Measurements from ENCODE around the gene NANOG. TPM values are rescaled to one million over a fixed set of nuclear protein-coding genes. Genes with fewer than 3 reads are reported as not detected.
"Not testable (repeated sequence)": the region's sequence is repeated elsewhere in the genome, so short reads cannot be mapped to it uniquely, and the experiment has no call there.

The NANOG gene
- polyA plus RNA-seq, 1 experiment, result not detected

- H3K4me3 ChIP-seq (ENCODE audit: low read depth, low read length), result no peak overlapping the region
- POLR2A ChIA-PET, result no interaction called here
- no peak for DNase-seq (ENCODE audit: low read depth)
- H3K36me3 ChIP-seq (ENCODE audit: control insufficient read depth, insufficient read depth, low read length), result no peaks in the 10 kb centered on the region
- TF ChIP-seq CTCF (IDR thresholded peaks at IDR 0.05; ENCODE audit: insufficient read depth, low read depth, low read length), result no peak
- CTCF ChIA-PET, result no interaction called here
- H3K27me3 ChIP-seq (ENCODE audit: control insufficient read depth, insufficient read depth, low read length), result no peaks in the 10 kb centered on the region
Observed at GRCh38 chr12:7781274-7781673, 7.9 kb upstream of the NANOG start.

- TF ChIP-seq CTCF (IDR thresholded peaks at IDR 0.05; ENCODE audit: insufficient read depth, low read depth, low read length), result no peak
- Histone ChIP-seq H3K36me3 (ENCODE audit: control insufficient read depth, insufficient read depth, low read length) (no peaks in the 10 kb centered on the region), H3K4me3 (ENCODE audit: low read depth, low read length) (no peak overlapping the region), H3K27me3 (ENCODE audit: control insufficient read depth, insufficient read depth, low read length) (no peaks in the 10 kb centered on the region)
- ChIA-PET POLR2A (no interaction called here), CTCF (no interaction called here)
- DNase-seq (ENCODE audit: low read depth), result no peak
Observed at GRCh38 chr12:7782055-7782454, 7.1 kb upstream of the NANOG start.

- H3K4me3 ChIP-seq (ENCODE audit: low read depth, low read length); POLR2A ChIA-PET; DNase-seq (ENCODE audit: low read depth); CTCF ChIA-PET; H3K36me3 ChIP-seq (ENCODE audit: control insufficient read depth, insufficient read depth, low read length); H3K27me3 ChIP-seq (ENCODE audit: control insufficient read depth, insufficient read depth, low read length): not testable (repeated sequence)
Observed at GRCh38 chr12:7783433-7783832, 5.8 kb upstream of the NANOG start.

GRCh38 chr12:7784701-7785100, 4.5 kb upstream of the NANOG start:
- ChIA-PET CTCF (no interaction called here), POLR2A (no interaction called here)
- no peaks in the 10 kb centered on the region for H3K36me3 ChIP-seq (ENCODE audit: control insufficient read depth, insufficient read depth, low read length)
- H3K4me3 ChIP-seq (ENCODE audit: low read depth, low read length), result no peak overlapping the region
- no peak for TF ChIP-seq CTCF (IDR thresholded peaks at IDR 0.05; ENCODE audit: insufficient read depth, low read depth, low read length)
- no peak for DNase-seq (ENCODE audit: low read depth)
- peaks cover 5% of the 10 kb centered on the region for H3K27me3 ChIP-seq (ENCODE audit: control insufficient read depth, insufficient read depth, low read length)

- CTCF ChIA-PET, result no interaction called here
- Histone ChIP-seq H3K4me3 (ENCODE audit: low read depth, low read length) (no peak overlapping the region), H3K27me3 (ENCODE audit: control insufficient read depth, insufficient read depth, low read length) (peaks cover 5% of the 10 kb centered on the region), H3K36me3 (ENCODE audit: control insufficient read depth, insufficient read depth, low read length) (no peaks in the 10 kb centered on the region)
- POLR2A ChIA-PET, result no interaction called here
- DNase-seq (ENCODE audit: low read depth), result no peak
- TF ChIP-seq CTCF (IDR thresholded peaks at IDR 0.05; ENCODE audit: insufficient read depth, low read depth, low read length), result no peak
Observed at GRCh38 chr12:7787574-7788293, 1.5 kb upstream of the NANOG start.

- Histone ChIP-seq H3K36me3 (ENCODE audit: control insufficient read depth, insufficient read depth, low read length) (no peaks in the 10 kb centered on the region), H3K4me3 (ENCODE audit: low read depth, low read length) (no peak overlapping the region), H3K27me3 (ENCODE audit: control insufficient read depth, insufficient read depth, low read length) (peaks cover 5% of the 10 kb centered on the region)
- no peak for TF ChIP-seq CTCF (IDR thresholded peaks at IDR 0.05; ENCODE audit: insufficient read depth, low read depth, low read length)
- ChIA-PET CTCF (no interaction called here), POLR2A (no interaction called here)
- DNase-seq (ENCODE audit: low read depth), result no peak
Observed at GRCh38 chr12:7788294-7788660, 925 bp upstream of the NANOG start.
